Activated T-cell treated with anti-CD3 and anti-CD28 coated beads for 1 hour (primary cell): ENCODE results near the gene CD247.

Source experiments
- DNase-seq: peaks from one replicate; pipeline ENCODE4 v3.0.0-alpha.2; 2020; ENCODE audit warnings: low read depth

The CD247 gene

DNA sequence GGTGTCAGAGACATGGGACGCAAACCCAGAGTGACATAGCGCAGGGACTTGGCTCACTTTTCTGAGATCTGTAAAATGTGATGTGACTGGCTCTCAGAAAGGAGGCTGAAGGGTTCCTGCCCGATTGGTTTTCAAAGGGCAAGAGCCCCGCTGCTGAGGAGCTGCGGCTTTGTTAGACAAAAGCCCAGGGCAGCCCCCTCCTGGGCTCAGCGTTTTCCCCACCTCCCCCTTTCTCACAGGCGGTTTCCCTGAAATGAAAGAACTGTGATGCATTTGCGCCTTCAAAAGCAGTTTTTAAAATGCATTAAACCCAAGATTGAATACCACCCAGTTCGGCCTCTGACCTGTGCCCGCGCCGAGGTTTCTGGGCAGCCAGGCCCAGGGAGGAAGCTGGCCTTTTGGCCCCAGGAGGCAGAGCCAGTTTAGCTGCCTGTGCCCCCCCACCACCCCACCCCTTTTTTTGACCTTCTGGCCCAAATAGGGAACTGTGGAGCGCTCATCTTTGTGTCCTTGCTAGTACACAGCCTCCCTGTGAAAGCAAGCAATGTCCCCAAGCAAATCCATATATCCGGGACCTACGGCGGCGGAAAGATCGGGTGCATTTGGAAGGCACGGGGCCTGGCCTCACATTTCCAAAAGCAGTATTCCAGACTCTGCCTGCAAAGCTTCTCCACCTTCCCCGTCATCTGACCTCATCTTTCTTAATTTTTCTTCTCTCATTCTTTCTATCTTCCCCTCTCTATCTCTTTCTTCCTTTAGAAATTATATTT, 28.6 kb downstream of the CD247 start:
- DNase-seq, result no peak

DNA sequence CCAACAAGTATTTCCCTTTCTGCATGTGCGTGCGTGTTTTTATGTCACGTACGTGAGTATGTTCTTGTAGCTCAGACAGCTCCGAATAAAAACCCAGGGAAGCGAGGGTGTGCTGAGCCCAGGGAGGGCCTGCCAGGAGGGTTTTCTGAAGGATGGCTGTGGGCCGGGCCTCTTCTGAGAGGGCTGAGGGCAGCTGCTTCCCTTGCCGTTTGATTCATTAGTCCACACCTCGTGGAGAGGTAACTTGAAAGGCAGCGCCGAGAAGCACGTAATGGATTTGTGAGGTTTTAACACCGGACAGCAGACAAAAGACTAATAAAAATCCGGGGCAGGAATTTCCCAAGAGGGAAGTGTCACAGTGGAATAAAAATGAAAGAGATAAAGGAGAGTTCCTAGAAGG, 29.5 kb downstream of the CD247 start:
- no peak for DNase-seq

- DNase-seq, result no peak
These were observed 30.7 kb downstream of the CD247 start for GRCh38 chr1:167487614-167488013.

DNA sequence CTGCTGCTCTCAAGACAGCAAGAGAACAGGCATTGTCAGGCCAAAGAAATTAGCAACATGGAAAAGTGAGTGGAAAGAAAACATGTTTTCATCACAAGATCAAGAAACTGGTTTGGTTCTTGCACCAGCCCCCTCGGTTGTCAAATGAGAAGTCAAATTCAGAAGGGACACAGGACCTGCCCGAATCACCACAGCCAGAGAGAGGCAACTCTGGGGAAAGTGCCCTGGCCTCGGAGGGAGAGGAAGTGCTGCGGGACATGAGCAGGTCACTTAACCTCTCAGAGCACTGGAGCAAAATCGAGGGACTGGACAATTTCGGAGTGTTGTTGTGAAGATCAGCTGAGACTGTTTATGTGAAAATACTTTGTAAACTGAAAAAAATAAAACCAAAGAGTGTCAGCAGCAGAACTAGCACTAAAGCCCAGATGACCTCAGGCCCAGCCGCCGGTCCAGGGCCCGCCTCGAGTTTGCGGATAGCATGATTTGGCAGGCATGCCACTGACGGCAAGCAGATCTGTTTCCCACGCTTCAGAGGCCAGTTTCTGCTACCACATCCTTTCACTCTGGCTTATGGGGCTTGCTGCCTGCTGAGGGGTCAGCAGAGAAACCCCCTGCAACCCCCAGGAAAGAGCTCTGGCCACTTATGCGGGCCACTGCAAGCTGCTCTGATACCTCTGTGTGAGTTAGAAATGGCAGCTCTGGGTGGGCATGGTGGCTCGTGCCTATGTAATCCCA, 32.1 kb downstream of the CD247 start:
- no peak for DNase-seq

GRCh38 chr1:167484726-167485502, 33.4 kb downstream of the CD247 start:
- DNase-seq, result no peak

DNA sequence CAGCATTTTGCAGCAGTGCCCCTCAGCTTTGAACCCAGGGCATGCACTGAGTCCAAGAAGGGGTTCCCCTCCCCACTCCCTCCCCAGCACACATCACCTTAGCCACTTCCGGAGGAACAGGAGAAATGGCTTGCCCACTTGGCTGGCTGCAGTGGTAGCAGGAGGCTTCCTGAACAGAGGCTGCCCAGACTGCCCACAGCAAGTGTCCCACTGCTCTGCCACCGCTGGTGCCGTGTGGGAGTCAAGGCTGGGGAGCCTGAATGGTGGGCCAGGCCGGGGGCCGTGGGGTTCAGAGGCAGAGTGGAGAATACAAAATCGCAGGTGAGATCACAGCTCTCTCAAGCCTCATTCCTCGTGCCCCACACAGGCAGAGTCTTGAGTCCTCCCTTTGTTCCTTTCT, 34.5 kb downstream of the CD247 start:
- no peak for DNase-seq

DNA sequence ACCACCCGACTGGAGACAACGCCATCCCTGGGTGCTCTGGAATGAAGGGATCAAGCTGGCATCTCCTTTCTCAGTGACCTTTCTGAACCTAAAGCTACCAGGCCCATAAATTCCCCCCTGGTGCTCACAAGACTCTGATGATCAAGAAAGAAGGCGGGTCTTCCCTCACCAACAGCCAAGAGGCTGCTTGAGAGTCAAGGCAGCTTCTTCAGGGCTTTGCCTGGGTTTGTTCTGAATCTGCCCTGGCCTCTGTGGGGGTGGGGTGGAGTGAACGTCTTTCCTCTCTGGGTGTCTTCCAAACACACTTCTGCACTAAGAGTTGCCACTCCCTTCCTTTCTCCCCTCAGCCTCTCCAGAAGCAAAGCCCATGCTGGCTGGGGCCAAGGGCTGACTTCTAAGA, 36.1 kb downstream of the CD247 start:
- DNase-seq, result peak; percentile 44

- DNase-seq, result no peak
These were observed 38.9 kb downstream of the CD247 start for GRCh38 chr1:167479331-167479979.

GRCh38 chr1:167477986-167478385, 40.3 kb downstream of the CD247 start:
- no peak for DNase-seq

DNA sequence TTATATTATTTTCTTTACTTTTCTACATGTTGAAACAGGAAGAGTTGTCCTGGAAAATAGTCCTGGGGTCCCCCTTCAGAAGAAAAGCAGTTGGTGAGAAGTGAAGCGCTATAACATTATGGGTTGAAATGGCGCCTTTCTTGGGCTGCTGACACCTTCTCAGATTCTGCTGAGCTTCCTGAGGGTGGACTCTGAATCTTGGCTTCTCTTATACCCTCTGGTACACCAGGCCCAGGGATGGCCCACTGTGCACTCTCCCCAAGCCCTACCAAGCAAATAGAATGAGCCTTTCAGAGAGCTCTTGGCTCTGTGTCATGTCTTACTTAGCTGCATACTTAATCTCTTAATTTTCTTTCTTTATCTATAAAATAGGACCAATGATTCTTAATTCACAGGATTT, 42.3 kb downstream of the CD247 start:
- DNase-seq, result no peak

DNA sequence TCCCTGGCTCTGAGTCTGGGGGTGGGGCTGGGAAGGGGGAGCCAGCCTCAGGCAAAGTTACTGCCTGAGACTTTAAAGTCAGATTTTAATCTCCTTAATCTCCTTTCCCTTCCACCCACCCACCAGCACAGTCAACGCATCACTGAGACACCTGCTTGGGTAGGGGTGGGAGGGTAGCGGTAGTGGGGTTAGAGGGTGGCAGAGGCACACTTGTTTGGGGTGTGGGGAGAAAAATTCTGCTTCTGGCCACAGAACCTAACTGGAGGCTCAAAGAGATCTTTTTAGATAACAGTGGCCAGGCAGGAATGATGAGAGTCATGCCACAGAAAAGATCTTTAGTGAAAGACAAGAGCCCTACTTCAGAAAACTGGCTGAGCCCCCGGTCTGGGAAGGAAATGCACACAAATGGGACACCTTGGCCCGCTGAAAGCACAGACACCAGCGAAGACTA, 44.1 kb downstream of the CD247 start:
- DNase-seq, result no peak

DNA sequence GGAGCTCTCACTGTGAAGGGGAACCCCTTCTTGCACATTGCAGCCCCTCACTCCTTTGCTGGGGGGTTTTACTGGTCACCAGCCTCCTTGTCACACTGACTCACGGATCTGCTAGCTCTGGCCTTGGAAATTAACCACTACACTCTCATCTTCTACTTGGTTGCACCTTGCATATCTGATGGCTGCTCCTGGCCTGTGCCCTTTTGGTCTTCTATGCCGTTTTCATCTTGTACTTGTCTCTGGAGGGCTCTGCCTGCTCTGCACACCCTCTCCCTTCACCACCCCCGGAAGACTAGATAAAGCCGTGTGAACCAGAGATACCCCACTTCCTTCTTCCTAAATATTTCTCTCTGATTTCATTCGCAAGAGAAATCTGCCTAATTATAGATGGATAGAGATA, 44.6 kb downstream of the CD247 start:
- no peak for DNase-seq

DNA sequence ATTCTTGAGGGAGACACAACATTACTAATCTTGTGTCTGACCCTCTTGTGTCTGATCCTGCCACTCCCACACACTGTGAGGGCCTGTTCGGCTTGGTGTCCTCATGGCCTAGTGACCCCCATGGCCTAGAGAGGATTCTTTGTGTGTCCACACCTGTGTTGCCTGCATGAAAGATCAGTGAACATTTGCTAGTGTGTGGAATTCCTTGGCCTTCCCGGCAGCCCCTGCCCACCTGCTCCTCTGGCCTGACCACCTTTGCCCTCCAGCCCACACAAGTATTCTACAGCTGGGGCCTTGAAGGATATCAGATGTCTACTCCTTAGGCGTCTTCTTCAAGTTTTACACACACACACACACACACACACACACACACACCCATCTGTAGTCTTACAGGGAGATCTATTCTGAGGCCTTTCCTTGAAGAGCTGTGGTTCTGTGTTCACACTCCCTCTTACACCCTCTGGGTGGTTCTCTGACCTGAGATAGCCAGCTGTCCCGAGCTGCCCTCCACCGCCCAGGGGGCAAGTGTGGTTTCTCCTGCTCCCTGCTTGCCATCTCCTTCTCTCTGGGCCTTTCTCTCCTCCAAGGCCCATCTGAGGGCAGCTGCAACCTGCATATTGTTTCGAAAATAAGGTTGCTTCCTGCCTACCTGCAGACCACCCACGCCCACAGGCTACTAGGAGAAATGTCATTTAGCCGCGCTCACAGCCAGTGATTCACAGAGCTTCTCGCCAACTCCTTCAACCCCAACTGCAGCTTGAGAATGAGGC, 45.4 kb downstream of the CD247 start:
- no peak for DNase-seq

GRCh38 chr1:167471568-167471967, 46.8 kb downstream of the CD247 start:
- no peak for DNase-seq

DNA sequence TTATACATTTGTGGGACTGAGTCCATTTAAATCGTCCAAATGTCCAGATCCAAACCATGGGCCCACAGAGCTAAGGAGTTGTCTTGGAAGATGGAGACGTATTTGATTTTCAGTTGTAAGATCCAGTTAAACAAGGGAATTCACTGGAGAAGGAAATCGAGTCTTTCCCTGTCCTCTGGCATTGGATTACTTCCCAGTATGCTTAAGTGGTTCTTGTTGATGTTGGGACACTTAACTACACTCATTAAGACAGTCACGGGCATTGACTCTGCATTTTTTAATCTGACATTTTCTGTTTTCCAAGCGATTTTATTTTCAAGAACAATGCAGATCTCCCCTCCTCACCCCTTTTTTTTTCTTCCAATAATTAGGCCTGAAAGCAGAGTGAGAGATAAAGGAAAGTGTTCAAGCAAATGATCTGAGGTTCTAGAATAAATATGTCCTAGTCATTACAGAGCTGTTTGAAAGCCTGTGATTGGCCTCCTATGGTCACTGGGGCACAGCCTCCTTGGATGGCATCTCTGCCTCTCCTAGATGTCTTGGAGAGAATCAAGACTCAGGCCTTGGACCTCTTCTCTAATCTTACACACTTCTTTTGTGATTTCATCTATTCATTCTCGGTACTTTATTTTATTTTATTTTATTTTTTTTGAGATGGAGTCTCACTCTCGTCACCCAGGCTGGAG, 48.9 kb downstream of the CD247 start:
- DNase-seq, result no peak

GRCh38 chr1:167467752-167468151, 50.6 kb downstream of the CD247 start:
- no peak for DNase-seq

GRCh38 chr1:167467126-167467710, 51.1 kb downstream of the CD247 start:
- no peak for DNase-seq

DNA sequence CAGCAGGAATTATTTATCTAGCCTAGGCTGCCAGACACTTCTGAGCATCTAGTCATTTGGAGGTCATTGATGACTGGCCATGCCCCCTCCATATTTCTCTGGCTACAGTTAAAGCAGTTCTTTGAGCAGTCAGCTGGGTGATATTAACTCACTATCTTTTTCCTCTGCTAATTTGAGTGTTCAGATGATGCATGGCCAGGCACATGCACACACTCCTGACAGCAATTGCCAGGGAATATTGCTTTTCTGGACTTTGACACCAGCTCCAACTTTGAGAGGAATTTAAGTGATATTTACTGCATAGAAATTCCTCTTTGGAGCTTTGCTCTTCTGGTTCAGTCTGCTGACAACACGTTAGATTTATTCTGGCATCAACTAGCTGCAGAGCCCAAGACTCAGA, 52.6 kb downstream of the CD247 start:
- no peak for DNase-seq

DNA sequence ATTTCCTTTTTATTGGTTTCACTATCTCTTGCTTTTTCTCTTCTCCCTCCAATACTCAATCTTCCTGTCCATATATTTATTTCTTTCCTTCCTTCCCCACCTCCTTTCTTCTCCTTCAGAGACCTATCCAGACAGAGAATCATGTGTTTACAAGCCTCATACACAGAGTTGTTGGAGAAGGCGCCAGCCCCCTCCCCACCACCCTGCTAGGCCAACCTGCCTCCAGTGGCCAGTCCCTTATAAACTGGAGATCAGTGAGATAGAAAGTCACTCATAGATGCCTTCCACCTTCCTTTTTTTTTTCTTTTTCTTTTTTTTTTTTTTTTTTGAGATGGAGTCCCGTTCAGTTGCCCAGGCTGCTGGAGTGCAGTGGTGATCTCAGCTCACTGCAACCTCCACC, 53.3 kb downstream of the CD247 start:
- DNase-seq, result no peak

DNA sequence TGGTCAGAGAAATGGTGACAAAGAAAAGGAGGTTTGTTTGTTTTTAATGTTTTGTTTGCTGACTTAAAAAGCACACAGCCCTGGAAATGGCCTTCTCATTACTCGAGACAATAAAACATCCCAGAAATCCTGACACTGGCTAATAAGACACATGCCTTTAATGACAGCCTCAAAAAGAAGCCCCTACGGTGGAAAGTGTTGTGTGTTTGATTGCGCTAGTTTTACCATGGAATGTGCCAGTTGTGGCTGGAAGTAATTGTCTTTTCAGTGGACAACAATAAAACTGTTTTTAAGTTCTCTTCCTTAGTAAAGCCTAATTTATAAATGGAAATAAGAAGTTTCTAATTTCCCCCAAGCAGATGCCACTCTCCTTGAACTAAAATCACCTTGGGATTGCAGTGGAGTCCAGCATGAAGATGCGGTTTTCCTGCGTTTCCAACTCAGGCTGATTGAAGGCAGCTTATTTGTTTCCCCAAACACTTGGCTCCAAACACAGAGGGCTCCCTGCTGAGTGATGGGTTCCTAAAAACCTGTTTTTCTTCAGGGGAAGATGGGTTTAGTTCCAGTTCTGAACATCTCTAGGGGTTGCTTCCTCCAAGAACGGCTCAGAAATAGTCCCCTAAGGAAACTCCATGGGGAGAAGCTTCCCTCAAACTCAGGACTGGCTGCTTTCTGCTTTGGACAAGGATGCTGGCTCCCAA, 54.3 kb downstream of the CD247 start:
- no peak for DNase-seq
